Activated CD8-positive, alpha-beta memory T cell treated with anti-CD3 and anti-CD28 coated beads for 48 hours (primary cell): ENCODE data around the gene EHMT1.
"Not testable (repeated sequence)": the region's sequence is repeated elsewhere in the genome, so short reads cannot be mapped to it uniquely, and the experiment has no call there.

Experiments
- DNase-seq, 3 experiments: peaks; one replicate each; pipeline ENCODE4 v3.0.0-alpha.2; 2020; ENCODE audit warnings: low read depth in 2 of 3, low spot score in 2 of 3

Gene EHMT1

GRCh38 chr9:137734181-137734580 lies 115.4 kb downstream of the EHMT1 start:
- no peak for DNase-seq

GRCh38 chr9:137738182-137738696 lies 119.4 kb downstream of the EHMT1 start:
- not testable (repeated sequence) for DNase-seq

- DNase-seq = no peak
Measured at GRCh38 chr9:137738703-137739102, 119.9 kb downstream of the EHMT1 start.

GRCh38 chr9:137739371-137740309 lies 120.8 kb downstream of the EHMT1 start:
- DNase-seq = no peak

- no peak for DNase-seq
Measured at GRCh38 chr9:137740312-137740711, 121.5 kb downstream of the EHMT1 start.

GRCh38 chr9:137741330-137741729 lies 122.5 kb downstream of the EHMT1 start:
- no peak for DNase-seq

GRCh38 chr9:137742698-137743097 lies 123.9 kb downstream of the EHMT1 start:
- DNase-seq = no peak

- DNase-seq = no peak
Measured at GRCh38 chr9:137743695-137744094, 124.9 kb downstream of the EHMT1 start.

GRCh38 chr9:137744632-137745183 lies 125.9 kb downstream of the EHMT1 start:
- no peak for DNase-seq

- no peak for DNase-seq
Measured at GRCh38 chr9:137745541-137745991, 126.8 kb downstream of the EHMT1 start.

- DNase-seq = no peak
Measured at GRCh38 chr9:137748311-137748710, 129.5 kb downstream of the EHMT1 start.

- DNase-seq = no peak
Measured at GRCh38 chr9:137748741-137749140, 129.9 kb downstream of the EHMT1 start.

- no peak for DNase-seq
Measured at GRCh38 chr9:137749511-137749910, 130.7 kb downstream of the EHMT1 start.

GRCh38 chr9:137750007-137750406 lies 131.2 kb downstream of the EHMT1 start:
- no peak for DNase-seq

- DNase-seq = no peak
Measured at GRCh38 chr9:137750566-137750965, 131.8 kb downstream of the EHMT1 start.

GRCh38 chr9:137751616-137752015 lies 132.8 kb downstream of the EHMT1 start:
- no peak for DNase-seq

- no peak for DNase-seq
Measured at GRCh38 chr9:137752426-137752825, 133.6 kb downstream of the EHMT1 start.

GRCh38 chr9:137753192-137753765 lies 134.5 kb downstream of the EHMT1 start:
- DNase-seq = no peak

- no peak for DNase-seq
Measured at GRCh38 chr9:137755261-137755927, 136.6 kb downstream of the EHMT1 start.

GRCh38 chr9:137756045-137756744 lies 137.4 kb downstream of the EHMT1 start:
- no peak for DNase-seq

- DNase-seq = no peak
Measured at GRCh38 chr9:137757139-137757538, 138.3 kb downstream of the EHMT1 start.
